Cardiac muscle cell (in vitro differentiated cells and primary cell): Measurements from ENCODE around the gene TRAF5. TPM values are rescaled to one million over a fixed set of nuclear protein-coding genes. Genes with fewer than 3 reads are reported as not detected.

ENCODE experiments used
- DNase-seq, 2 donors: peaks; one replicate each; pipeline versions ENCODE4 v3.0.0 to v3.0.0-alpha.2; 2010 to 2017; ENCODE audit warnings: low read depth in 1 of 2, low spot score in 1 of 2
- H3K27ac ChIP-seq: fragments of 200-600 bp; sonication (generic); 2 replicates; pipeline ENCODE4 v1.5.1; 2016
- H3K27me3 ChIP-seq: fragments of 200-600 bp; sonication (generic); 2 replicates; pipeline ENCODE4 v1.6.0; 2016; ENCODE audit warnings: control low read depth
- H3K36me3 ChIP-seq: fragments of 200-600 bp; sonication (generic); 2 replicates; pipeline ENCODE4 v1.5.1; 2016; ENCODE audit warnings: control low read depth
- H3K4me1 ChIP-seq: fragments of 200-600 bp; sonication (generic); 2 replicates; pipeline ENCODE4 v1.8.1; 2017; ENCODE audit warnings: low read depth, mild to moderate bottlenecking, mixed run types
- H3K4me3 ChIP-seq: fragments of 200-600 bp; sonication (generic); 2 replicates; pipeline ENCODE4 v1.5.1; 2016; ENCODE audit warnings: mild to moderate bottlenecking
- H3K9me3 ChIP-seq: fragments of 200-600 bp; sonication (generic); 2 replicates; pipeline ENCODE4 v1.5.1; 2017; ENCODE audit warnings: low read depth, mild to moderate bottlenecking, control low read depth
- polyA plus RNA-seq: library from polyadenylated mRNA; unstranded; fragments of >200 nt; fragmentation: Nextera tagmentation; extraction: Ambion mirVana; gene quantifications from 2 replicates; pipeline ENCODE4 v1.2.1, GENCODE V29; 2016
- total RNA-seq: library from RNA; depleted of rRNA; stranded (reverse); fragments of >200 nt; gene quantifications from 2 replicates; pipeline ENCODE4 v1.2.3, GENCODE V29; 2016
- TF ChIP-seq, protein P1 (sequence below): IDR thresholded peaks from 2 replicates; pipeline ENCODE4 v1.5.1; 2012; ENCODE audit warnings: low read depth, mild to moderate bottlenecking, low read length

The TRAF5 gene
- total and polyA plus RNA-seq, 2 experiments from 2014 or later = 3.9 to 8.7 TPM

DNA sequence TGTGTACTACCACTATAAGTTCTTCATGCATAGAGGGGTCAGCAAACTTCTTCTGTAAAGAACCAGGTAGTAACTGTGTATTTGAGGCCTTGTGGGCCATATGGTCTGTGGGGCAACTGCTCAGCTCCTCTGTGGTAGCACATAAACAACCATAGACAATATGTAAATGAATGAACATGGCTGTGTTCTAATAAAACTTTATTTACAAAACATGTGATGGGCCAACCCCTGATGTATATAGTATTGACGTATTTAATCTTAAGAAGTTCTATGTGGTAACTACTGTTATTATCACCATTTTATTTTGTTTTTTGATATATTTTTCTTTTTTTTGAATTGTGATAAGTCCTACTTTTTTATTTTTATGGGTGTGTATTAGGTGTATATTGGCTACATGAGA, 15.4 kb downstream of the TRAF5 start:
- DNase-seq = no peak
- Histone ChIP-seq H3K27ac (no peak overlapping the region), H3K9me3 (no peaks in the 10 kb centered on the region), H3K36me3 (no peaks in the 10 kb centered on the region), H3K4me3 (no peak overlapping the region), H3K4me1 (no peaks in the 10 kb centered on the region), H3K27me3 (no peaks in the 10 kb centered on the region)
- TF ChIP-seq, protein P1, sequence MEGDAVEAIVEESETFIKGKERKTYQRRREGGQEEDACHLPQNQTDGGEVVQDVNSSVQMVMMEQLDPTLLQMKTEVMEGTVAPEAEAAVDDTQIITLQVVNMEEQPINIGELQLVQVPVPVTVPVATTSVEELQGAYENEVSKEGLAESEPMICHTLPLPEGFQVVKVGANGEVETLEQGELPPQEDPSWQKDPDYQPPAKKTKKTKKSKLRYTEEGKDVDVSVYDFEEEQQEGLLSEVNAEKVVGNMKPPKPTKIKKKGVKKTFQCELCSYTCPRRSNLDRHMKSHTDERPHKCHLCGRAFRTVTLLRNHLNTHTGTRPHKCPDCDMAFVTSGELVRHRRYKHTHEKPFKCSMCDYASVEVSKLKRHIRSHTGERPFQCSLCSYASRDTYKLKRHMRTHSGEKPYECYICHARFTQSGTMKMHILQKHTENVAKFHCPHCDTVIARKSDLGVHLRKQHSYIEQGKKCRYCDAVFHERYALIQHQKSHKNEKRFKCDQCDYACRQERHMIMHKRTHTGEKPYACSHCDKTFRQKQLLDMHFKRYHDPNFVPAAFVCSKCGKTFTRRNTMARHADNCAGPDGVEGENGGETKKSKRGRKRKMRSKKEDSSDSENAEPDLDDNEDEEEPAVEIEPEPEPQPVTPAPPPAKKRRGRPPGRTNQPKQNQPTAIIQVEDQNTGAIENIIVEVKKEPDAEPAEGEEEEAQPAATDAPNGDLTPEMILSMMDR = no peak

DNA sequence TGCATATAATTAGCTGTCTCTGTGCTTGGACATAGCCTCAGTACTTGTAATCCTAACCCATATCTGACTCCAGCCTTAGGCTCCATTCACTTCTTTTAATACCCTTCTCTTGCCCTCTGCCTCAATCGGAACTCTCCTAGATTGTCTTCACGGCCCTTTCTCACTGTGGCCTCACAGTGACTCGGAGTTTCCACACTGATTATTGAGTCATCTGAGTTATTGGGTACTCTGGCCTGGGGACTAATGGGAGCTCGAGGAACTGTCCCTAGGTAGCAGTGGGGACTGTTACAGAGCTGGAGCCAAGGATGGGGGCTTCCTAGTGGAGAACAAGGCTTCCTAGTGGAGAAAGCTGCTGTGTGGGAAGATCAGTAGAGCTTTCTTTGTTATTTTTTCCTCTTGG, 17.0 kb downstream of the TRAF5 start:
- no peaks in the 10 kb centered on the region for H3K9me3 ChIP-seq
- H3K4me3 ChIP-seq = no peak overlapping the region
- TF ChIP-seq, protein P1 = no peak
- no peaks in the 10 kb centered on the region for H3K36me3 ChIP-seq
- H3K4me1 ChIP-seq = no peaks in the 10 kb centered on the region
- no peak for DNase-seq
- H3K27me3 ChIP-seq = no peaks in the 10 kb centered on the region
- H3K27ac ChIP-seq = no peak overlapping the region

DNA sequence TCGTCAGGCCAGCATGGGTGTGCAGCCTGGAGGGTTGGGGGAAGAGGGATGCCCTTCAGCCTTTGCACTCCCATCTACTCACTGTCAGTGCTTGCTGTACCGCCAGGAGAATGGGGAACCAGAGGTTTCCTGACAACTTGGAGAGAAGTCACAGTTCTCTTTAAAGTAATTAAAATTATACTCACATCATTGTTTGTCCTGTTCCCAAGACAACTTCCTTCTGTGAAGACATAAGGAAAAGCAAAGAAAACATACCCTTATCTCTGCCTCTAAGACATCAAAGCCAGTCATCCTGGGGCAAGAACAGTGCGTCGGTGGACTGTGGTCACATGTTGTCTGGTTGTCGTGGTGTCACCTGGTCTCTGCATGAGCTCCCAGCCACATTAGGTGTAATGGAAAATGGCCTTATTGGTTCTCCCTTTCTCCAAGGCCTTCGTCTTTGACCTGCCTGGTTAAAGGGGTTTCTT, 17.6 kb downstream of the TRAF5 start:
- H3K4me3 ChIP-seq = no peak overlapping the region
- no peaks in the 10 kb centered on the region for H3K27me3 ChIP-seq
- no peaks in the 10 kb centered on the region for H3K9me3 ChIP-seq
- no peaks in the 10 kb centered on the region for H3K4me1 ChIP-seq
- TF ChIP-seq, protein P1 = no peak
- H3K36me3 ChIP-seq = no peaks in the 10 kb centered on the region
- DNase-seq = peak in 1 of 2 donors; percentile 28
- no peak overlapping the region for H3K27ac ChIP-seq

DNA sequence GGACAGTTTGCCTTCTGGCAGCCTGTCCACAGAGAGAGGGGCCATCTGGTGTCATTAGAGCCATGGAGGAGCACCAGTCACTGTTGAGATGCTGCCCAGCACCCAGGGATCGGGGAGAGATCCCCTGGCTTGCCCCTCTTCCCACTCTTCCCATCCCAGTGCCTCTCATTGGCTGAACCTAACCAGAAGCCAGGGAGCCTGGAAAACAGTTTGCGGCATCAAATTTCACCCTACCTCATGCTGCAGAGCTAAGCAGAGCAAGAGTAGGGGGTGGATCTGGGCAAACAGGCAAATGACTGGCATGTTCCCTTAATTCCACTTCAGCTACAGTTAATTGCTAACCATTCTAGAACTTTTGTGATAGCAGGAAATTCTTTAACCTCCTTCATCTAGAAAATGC, 19.1 kb downstream of the TRAF5 start:
- no peaks in the 10 kb centered on the region for H3K4me1 ChIP-seq
- TF ChIP-seq, protein P1 = no peak
- no peak overlapping the region for H3K27ac ChIP-seq
- H3K4me3 ChIP-seq = no peak overlapping the region
- H3K9me3 ChIP-seq = no peaks in the 10 kb centered on the region
- no peaks in the 10 kb centered on the region for H3K36me3 ChIP-seq
- no peaks in the 10 kb centered on the region for H3K27me3 ChIP-seq
- DNase-seq = peak in 1 of 2 donors; percentile 37

DNA sequence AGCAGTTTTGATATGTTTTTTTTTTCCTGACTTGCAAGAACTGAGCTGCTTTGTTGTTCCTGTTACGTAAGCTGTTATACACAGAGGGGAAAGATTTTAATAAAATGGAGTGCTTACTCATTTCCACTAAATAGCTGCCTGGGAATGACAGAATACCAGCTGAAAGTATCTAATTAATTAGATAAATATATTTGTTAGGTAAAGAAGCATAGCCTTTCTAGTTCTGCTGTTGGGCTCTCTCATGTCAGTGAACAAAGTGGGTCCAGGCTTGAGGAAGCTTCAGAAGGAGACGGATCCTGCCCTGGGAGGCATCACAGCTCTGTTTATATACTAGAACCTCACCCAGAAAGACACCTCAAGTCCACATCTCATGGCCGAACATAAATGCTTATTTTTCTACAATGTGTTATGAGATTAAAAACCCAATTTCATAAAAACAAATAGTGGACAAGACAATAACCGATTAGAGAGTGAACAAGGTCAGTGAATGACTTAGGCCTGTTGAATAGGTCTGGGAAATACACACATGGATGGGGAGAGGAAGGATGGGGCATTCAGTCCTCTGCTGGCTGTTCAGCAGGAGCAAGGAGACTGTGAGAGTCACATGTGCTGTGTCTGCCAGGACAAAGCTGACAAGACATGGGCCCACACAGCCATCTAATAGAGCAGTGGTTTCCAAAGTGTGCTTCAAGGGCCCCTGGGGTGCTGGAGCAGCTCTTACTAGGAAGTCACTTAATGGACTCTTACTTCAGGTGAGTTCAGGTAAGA, 20.6 kb downstream of the TRAF5 start:
- Histone ChIP-seq H3K36me3 (no peaks in the 10 kb centered on the region), H3K4me3 (no peak overlapping the region), H3K27me3 (no peaks in the 10 kb centered on the region), H3K9me3 (no peaks in the 10 kb centered on the region), H3K4me1 (no peaks in the 10 kb centered on the region), H3K27ac (no peak overlapping the region)
- TF ChIP-seq, protein P1 = no peak
- no peak for DNase-seq
